WTC11 (cell line): ENCODE data around the gene ANKZF1. TPM values are rescaled to one million over a fixed set of nuclear protein-coding genes. Genes with fewer than 3 reads are reported as not detected.
A peak's percentile ranks its signal among the peaks of the same experiment; 100 is the strongest.

Source experiments
- ATAC-seq: fragments of 200-7000 bp; cut with Tn5 transposase; 2 replicates; pipeline ENCODE4 v1.10.0; 2021; ENCODE audit warnings: mild to moderate bottlenecking, moderate library complexity
- CTCF ChIA-PET: fragments of 300-600 bp; sonication (Branson Sonifier 250); formaldehyde crosslinking; loops from one replicate; lab custom pipeline; 2021; ENCODE audit warnings: antibody characterized with exemption; lab: Charles Lee
- POLR2A ChIA-PET: fragments of 350-600 bp; sonication (Branson Sonifier 250); formaldehyde crosslinking; loops from one replicate; lab custom pipeline; 2021; ENCODE audit warnings: antibody characterized with exemption; lab: Charles Lee
- DNase-seq: peaks from one replicate; pipeline ENCODE4 v3.0.0; 2021; ENCODE audit warnings: low spot score
- H3K27ac Mint-ChIP-seq: 2 replicates; pipeline ENCODE4 v1.8.0; 2021; ENCODE audit warnings: mixed read lengths
- H3K27me3 Mint-ChIP-seq: 2 replicates; pipeline ENCODE4 v1.8.0; 2021; ENCODE audit warnings: low read depth, mild to moderate bottlenecking, moderate library complexity, mixed read lengths
- H3K36me3 Mint-ChIP-seq: 2 replicates; pipeline ENCODE4 v1.8.0; 2021; ENCODE audit warnings: mixed read lengths
- H3K4me1 Mint-ChIP-seq: 2 replicates; pipeline ENCODE4 v1.8.0; 2022; ENCODE audit warnings: mixed read lengths
- H3K4me3 Mint-ChIP-seq: 2 replicates; pipeline ENCODE4 v1.8.0; 2021; ENCODE audit warnings: mild to moderate bottlenecking, moderate library complexity, mixed read lengths
- H3K9me3 Mint-ChIP-seq: 2 replicates; pipeline ENCODE4 v1.8.0; 2021; ENCODE audit warnings: mixed read lengths
- ATF1 ChIP-seq: sonication (generic); formaldehyde crosslinking; IDR thresholded peaks from 2 replicates; pipeline ENCODE4 v1.8.1; 2023; ENCODE audit warnings: mild to moderate bottlenecking, moderate library complexity, missing genetic modification reagents
- EMX1 ChIP-seq: fragments of 250-450 bp; sonication (Bioruptor Pico); IDR thresholded peaks from 2 replicates; pipeline ENCODE4 v1.8.0; 2021; ENCODE audit warnings: mild to moderate bottlenecking
- GABPB1 ChIP-seq: sonication (generic); formaldehyde crosslinking; IDR thresholded peaks from 2 replicates; pipeline ENCODE4 v1.8.1; 2023; ENCODE audit warnings: mild to moderate bottlenecking, missing genetic modification reagents
- JAZF1 ChIP-seq: fragments of 250-450 bp; sonication (Bioruptor Pico); IDR thresholded peaks from 2 replicates; pipeline ENCODE4 v1.9.0; 2021; ENCODE audit warnings: moderate library complexity, mild to moderate bottlenecking, inconsistent platforms
- JUN ChIP-seq: sonication (generic); formaldehyde crosslinking; IDR thresholded peaks from 2 replicates; pipeline ENCODE4 v1.8.0; 2023; ENCODE audit warnings: mild to moderate bottlenecking, missing genetic modification reagents
- KAT7 ChIP-seq: sonication (generic); formaldehyde crosslinking; IDR thresholded peaks from 2 replicates; pipeline ENCODE4 v1.8.1; 2023; ENCODE audit warnings: missing genetic modification reagents, mild to moderate bottlenecking, borderline replicate concordance
- MYBL2 ChIP-seq: sonication (generic); formaldehyde crosslinking; IDR thresholded peaks from 2 replicates; pipeline ENCODE4 v1.8.1; 2023; ENCODE audit warnings: mild to moderate bottlenecking, moderate library complexity, missing genetic modification reagents
- NR3C1 ChIP-seq: sonication (generic); formaldehyde crosslinking; conservative IDR thresholded peaks from 2 replicates; pipeline ENCODE4 v1.8.1; 2023; ENCODE audit warnings: low read depth, mild to moderate bottlenecking, missing genetic modification reagents
- ZNF121 ChIP-seq: sonication (generic); formaldehyde crosslinking; IDR thresholded peaks from 2 replicates; pipeline ENCODE4 v1.8.0; 2023; ENCODE audit warnings: missing genetic modification reagents
- total RNA-seq: library from RNA; stranded (reverse); gene quantifications from 3 replicates; pipeline ENCODE4 v1.2.3, GENCODE V29; 2021
- TF ChIP-seq, protein P1 (sequence below): sonication (generic); formaldehyde crosslinking; IDR thresholded peaks from 2 replicates; pipeline ENCODE4 v1.8.1; 2023; ENCODE audit warnings: mild to moderate bottlenecking, missing genetic modification reagents, borderline replicate concordance
- TF ChIP-seq, protein P2 (sequence below): fragments of 200-600 bp; IDR thresholded peaks from 2 replicates; pipeline ENCODE4 v1.8.0; 2022; ENCODE audit warnings: antibody characterized with exemption
- TF ChIP-seq, protein P3 (sequence below): sonication (generic); formaldehyde crosslinking; IDR thresholded peaks from 2 replicates; pipeline ENCODE4 v1.8.1; 2022; ENCODE audit warnings: low read depth, mild to moderate bottlenecking, moderate library complexity, missing genetic modification reagents, borderline replicate concordance
- TF ChIP-seq, protein P4 (sequence below): sonication (generic); formaldehyde crosslinking; IDR thresholded peaks from 2 replicates; pipeline ENCODE4 v1.8.1; 2023; ENCODE audit warnings: mild to moderate bottlenecking, missing genetic modification reagents
- TF ChIP-seq, protein P5 (sequence below): sonication (generic); formaldehyde crosslinking; IDR thresholded peaks from 2 replicates; pipeline ENCODE4 v1.8.1; 2023; ENCODE audit warnings: mild to moderate bottlenecking, missing genetic modification reagents
- TF ChIP-seq, protein P6 (sequence below): sonication (generic); formaldehyde crosslinking; IDR thresholded peaks from 2 replicates; pipeline ENCODE4 v1.8.1; 2022; ENCODE audit warnings: low read depth, missing genetic modification reagents, borderline replicate concordance

The ANKZF1 gene
- total RNA-seq, 1 experiment from 2014 or later: 70.4 TPM

DNA sequence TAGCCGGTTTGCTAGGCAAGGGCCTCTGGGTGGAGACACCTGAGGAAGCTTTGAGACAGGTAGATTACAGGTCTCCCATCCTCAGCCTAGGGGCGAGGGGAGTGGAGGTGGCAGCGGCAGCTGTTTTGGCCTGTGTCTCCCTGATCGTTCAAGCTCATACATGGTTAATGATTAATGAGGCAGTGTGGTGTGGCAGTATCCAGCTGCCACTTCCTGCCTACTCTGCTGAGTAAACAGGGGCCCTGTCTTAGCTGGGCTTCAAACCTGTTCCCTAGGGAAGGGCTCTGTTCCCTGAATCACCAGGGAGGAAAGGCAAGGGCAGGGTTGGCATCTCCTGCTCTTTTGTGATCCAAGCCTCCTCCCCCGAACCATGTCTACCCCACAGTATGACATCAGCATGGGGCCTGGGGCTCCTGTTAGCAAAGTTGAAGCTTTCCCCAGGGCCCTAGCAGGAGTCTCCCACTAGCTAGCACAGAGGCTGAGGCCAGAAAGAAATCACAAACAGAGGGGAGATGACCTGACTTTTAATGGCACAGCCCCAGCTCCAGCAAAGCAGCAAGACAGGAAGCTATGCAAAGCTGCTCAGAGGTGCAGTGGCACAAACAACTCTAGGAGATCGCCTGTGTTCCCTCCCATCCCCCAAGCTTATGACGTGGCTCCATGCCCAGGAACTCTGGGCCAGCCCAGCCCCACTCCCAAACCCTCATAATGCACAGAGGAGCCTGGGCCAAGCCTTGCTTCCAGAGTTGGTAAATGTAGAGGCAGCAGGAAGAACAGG, 19.8 kb downstream of the ANKZF1 start:
- DNase-seq (no peak), ATAC-seq (no peak)
- H3K36me3 Mint-ChIP-seq: peaks cover 19% of the 10 kb centered on the region; the same call in 1 of the 2 replicates
- H3K9me3 Mint-ChIP-seq: no peaks in the 10 kb centered on the region
- H3K27ac Mint-ChIP-seq: peak overlapping the region; percentile 76; the same call in 1 of the 2 replicates
- TF ChIP-seq EMX1 (no peak), GABPB1 (peak; percentile 43; the same call in 1 of the 2 replicates)
- TF ChIP-seq, protein P1, sequence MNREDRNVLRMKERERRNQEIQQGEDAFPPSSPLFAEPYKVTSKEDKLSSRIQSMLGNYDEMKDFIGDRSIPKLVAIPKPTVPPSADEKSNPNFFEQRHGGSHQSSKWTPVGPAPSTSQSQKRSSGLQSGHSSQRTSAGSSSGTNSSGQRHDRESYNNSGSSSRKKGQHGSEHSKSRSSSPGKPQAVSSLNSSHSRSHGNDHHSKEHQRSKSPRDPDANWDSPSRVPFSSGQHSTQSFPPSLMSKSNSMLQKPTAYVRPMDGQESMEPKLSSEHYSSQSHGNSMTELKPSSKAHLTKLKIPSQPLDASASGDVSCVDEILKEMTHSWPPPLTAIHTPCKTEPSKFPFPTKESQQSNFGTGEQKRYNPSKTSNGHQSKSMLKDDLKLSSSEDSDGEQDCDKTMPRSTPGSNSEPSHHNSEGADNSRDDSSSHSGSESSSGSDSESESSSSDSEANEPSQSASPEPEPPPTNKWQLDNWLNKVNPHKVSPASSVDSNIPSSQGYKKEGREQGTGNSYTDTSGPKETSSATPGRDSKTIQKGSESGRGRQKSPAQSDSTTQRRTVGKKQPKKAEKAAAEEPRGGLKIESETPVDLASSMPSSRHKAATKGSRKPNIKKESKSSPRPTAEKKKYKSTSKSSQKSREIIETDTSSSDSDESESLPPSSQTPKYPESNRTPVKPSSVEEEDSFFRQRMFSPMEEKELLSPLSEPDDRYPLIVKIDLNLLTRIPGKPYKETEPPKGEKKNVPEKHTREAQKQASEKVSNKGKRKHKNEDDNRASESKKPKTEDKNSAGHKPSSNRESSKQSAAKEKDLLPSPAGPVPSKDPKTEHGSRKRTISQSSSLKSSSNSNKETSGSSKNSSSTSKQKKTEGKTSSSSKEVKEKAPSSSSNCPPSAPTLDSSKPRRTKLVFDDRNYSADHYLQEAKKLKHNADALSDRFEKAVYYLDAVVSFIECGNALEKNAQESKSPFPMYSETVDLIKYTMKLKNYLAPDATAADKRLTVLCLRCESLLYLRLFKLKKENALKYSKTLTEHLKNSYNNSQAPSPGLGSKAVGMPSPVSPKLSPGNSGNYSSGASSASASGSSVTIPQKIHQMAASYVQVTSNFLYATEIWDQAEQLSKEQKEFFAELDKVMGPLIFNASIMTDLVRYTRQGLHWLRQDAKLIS: no peak
- POLR2A ChIA-PET: interaction anchor here (1.1 to 2.3 kb wide), 4 partner anchors 25 to 296 kb away, joined by 3 to 11 read pairs (median 5); partner anchors contain the start of gene ABCB6
- no peak overlapping the region for H3K4me3 Mint-ChIP-seq
- peaks cover 31% of the 10 kb centered on the region for H3K27me3 Mint-ChIP-seq
- H3K4me1 Mint-ChIP-seq: peaks cover 31% of the 10 kb centered on the region
- CTCF ChIA-PET: interaction anchor here (0.6 to 3.0 kb wide), 11 partner anchors 13 to 246 kb away, joined by 3 to 25 read pairs (median 3); partner anchors contain the start of genes ANKZF1, ATG9A and DNAJB2

DNA sequence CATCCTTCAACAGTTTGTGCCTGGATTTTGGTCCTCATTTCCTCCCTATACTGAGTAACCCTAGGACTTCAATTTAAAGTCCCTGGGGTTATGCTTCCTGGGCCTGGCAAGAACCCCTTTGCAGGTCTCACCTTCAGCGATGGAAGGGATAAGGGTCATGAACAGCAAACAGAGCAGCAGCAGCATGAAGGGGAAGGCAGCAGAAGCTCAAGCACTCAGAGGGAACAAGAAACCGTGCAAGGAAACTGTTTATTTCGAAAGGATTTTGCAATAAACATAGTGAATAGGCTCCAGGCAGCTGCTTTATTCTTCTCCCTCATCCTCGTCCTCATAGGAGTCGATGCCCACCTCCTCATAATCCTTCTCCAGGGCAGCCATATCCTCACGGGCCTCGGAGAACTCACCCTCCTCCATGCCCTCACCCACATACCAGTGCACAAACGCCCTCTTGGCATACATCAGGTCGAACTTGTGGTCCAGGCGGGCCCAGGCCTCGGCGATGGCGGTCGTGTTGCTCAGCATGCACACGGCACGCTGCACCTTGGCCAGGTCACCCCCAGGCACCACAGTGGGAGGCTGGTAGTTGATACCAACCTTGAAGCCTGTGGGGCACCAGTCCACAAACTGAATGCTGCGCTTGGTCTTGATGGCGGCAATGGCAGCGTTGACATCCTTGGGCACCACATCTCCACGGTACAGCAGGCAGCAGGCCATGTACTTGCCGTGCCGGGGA, 20.6 kb downstream of the ANKZF1 start:
- no peak for TF ChIP-seq MYBL2 (CRISPR knock-in tag)
- TF ChIP-seq, protein P2, sequence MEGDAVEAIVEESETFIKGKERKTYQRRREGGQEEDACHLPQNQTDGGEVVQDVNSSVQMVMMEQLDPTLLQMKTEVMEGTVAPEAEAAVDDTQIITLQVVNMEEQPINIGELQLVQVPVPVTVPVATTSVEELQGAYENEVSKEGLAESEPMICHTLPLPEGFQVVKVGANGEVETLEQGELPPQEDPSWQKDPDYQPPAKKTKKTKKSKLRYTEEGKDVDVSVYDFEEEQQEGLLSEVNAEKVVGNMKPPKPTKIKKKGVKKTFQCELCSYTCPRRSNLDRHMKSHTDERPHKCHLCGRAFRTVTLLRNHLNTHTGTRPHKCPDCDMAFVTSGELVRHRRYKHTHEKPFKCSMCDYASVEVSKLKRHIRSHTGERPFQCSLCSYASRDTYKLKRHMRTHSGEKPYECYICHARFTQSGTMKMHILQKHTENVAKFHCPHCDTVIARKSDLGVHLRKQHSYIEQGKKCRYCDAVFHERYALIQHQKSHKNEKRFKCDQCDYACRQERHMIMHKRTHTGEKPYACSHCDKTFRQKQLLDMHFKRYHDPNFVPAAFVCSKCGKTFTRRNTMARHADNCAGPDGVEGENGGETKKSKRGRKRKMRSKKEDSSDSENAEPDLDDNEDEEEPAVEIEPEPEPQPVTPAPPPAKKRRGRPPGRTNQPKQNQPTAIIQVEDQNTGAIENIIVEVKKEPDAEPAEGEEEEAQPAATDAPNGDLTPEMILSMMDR: no peak
- no peak for TF ChIP-seq GABPB1
- TF ChIP-seq KAT7 (CRISPR knock-in tag): no peak
- TF ChIP-seq JAZF1 (CRISPR knock-in tag): no peak
- TF ChIP-seq, protein P3, sequence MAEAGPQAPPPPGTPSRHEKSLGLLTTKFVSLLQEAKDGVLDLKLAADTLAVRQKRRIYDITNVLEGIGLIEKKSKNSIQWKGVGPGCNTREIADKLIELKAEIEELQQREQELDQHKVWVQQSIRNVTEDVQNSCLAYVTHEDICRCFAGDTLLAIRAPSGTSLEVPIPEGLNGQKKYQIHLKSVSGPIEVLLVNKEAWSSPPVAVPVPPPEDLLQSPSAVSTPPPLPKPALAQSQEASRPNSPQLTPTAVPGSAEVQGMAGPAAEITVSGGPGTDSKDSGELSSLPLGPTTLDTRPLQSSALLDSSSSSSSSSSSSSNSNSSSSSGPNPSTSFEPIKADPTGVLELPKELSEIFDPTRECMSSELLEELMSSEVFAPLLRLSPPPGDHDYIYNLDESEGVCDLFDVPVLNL (CRISPR knock-in tag): no peak
- TF ChIP-seq, protein P4, sequence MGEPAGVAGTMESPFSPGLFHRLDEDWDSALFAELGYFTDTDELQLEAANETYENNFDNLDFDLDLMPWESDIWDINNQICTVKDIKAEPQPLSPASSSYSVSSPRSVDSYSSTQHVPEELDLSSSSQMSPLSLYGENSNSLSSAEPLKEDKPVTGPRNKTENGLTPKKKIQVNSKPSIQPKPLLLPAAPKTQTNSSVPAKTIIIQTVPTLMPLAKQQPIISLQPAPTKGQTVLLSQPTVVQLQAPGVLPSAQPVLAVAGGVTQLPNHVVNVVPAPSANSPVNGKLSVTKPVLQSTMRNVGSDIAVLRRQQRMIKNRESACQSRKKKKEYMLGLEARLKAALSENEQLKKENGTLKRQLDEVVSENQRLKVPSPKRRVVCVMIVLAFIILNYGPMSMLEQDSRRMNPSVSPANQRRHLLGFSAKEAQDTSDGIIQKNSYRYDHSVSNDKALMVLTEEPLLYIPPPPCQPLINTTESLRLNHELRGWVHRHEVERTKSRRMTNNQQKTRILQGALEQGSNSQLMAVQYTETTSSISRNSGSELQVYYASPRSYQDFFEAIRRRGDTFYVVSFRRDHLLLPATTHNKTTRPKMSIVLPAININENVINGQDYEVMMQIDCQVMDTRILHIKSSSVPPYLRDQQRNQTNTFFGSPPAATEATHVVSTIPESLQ (CRISPR knock-in tag): no peak
- TF ChIP-seq, protein P5, sequence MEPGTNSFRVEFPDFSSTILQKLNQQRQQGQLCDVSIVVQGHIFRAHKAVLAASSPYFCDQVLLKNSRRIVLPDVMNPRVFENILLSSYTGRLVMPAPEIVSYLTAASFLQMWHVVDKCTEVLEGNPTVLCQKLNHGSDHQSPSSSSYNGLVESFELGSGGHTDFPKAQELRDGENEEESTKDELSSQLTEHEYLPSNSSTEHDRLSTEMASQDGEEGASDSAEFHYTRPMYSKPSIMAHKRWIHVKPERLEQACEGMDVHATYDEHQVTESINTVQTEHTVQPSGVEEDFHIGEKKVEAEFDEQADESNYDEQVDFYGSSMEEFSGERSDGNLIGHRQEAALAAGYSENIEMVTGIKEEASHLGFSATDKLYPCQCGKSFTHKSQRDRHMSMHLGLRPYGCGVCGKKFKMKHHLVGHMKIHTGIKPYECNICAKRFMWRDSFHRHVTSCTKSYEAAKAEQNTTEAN (CRISPR knock-in tag): no peak
- no peak for TF ChIP-seq NR3C1 (CRISPR knock-in tag)
- no peak for TF ChIP-seq ZNF121 (CRISPR knock-in tag)
- TF ChIP-seq, protein P6, sequence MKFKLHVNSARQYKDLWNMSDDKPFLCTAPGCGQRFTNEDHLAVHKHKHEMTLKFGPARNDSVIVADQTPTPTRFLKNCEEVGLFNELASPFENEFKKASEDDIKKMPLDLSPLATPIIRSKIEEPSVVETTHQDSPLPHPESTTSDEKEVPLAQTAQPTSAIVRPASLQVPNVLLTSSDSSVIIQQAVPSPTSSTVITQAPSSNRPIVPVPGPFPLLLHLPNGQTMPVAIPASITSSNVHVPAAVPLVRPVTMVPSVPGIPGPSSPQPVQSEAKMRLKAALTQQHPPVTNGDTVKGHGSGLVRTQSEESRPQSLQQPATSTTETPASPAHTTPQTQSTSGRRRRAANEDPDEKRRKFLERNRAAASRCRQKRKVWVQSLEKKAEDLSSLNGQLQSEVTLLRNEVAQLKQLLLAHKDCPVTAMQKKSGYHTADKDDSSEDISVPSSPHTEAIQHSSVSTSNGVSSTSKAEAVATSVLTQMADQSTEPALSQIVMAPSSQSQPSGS (CRISPR knock-in tag): no peak
- TF ChIP-seq, protein P1: no peak
- TF ChIP-seq JUN (CRISPR knock-in tag): no peak
- TF ChIP-seq ATF1 (CRISPR knock-in tag): no peak
- no peak overlapping the region for H3K4me3 Mint-ChIP-seq
- ChIA-PET CTCF (interaction anchor here (1.0 to 3.0 kb wide), 6 partner anchors 28 to 220 kb away, joined by 3 to 25 read pairs (median 4); partner anchors contain the start of gene DNAJB2), POLR2A (interaction anchor here (1.1 to 2.3 kb wide), 3 partner anchors 24 to 31 kb away, joined by 3 to 11 read pairs (median 3); partner anchors contain the start of gene ABCB6)
- peaks cover 33% of the 10 kb centered on the region for H3K4me1 Mint-ChIP-seq
- no peak overlapping the region for H3K27ac Mint-ChIP-seq
- ATAC-seq (no peak), DNase-seq (no peak)
- H3K27me3 Mint-ChIP-seq: peaks cover 39% of the 10 kb centered on the region
- H3K9me3 Mint-ChIP-seq: no peaks in the 10 kb centered on the region
- H3K36me3 Mint-ChIP-seq: peaks cover 19% of the 10 kb centered on the region; the same call in 1 of the 2 replicates
